ENCODE results near the gene SLC9A9.

The SLC9A9 gene

GRCh38 chr3:143775459-143775858 is 72.8 kb downstream of the SLC9A9 start:
- in situ Hi-C loops (cut with MboI; ENCODE audit: low pct_unique_long_range_greater_than_20kb, low sequenced_read_pairs): no loop called here
- DNase-seq: peak; percentile 37

DNA sequence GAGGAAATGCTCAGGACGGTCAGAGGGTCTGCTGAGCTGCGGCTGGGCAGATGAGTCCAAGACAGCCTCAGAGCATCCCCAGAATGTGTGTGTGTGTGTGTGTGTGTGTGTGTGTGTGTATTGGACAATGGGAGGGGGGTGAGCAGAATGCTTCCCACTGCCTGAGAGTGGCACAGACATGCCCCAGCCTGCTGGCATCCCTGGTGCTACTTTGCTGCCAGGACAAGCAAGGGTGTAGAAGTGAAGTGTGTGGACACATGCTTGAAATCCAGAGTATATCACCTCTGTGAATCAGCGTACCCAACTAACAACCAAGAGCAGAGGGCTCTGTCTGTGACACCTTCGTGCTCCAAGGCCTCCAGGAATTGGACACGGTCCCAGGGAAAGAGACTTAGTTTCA is 76.3 kb downstream of the SLC9A9 start:
- no peak for DNase-seq
- in situ Hi-C loops (cut with MboI; ENCODE audit: low pct_unique_long_range_greater_than_20kb, low sequenced_read_pairs): no loop called here

GRCh38 chr3:143771258-143771657 is 77.0 kb downstream of the SLC9A9 start:
- in situ Hi-C loops (cut with MboI; ENCODE audit: low pct_unique_long_range_greater_than_20kb, low sequenced_read_pairs): no loop called here
- no peak for DNase-seq

DNA sequence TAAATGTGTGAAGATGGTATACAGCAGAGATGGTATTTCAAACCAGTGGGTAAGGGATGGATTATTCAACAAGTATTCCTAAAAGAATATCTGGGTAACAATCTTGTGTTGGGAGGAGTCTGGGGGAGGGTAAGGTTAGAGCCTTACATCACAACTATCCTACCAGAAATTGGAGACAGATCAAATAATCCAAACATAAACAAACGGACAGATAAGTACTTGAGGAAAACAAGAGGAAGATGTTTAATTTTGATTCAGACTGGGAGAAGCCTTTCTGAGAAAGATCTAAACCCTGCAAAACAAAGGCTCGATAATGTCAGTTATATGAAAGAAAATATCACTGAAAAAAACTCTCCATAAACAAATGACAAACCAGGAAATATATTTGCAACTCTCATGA is 77.9 kb downstream of the SLC9A9 start:
- in situ Hi-C loops (cut with MboI; ENCODE audit: low pct_unique_long_range_greater_than_20kb, low sequenced_read_pairs): no loop called here

GRCh38 chr3:143769616-143770015 is 78.7 kb downstream of the SLC9A9 start:
- DNase-seq: no peak
- in situ Hi-C loops (cut with MboI; ENCODE audit: low pct_unique_long_range_greater_than_20kb, low sequenced_read_pairs): no loop called here

More for the DNA sequence above, 77.9 kb downstream of the SLC9A9 start:
- DNase-seq: no peak

GRCh38 chr3:143764840-143765239 is 83.4 kb downstream of the SLC9A9 start:
- DNase-seq: no peak
- in situ Hi-C loops (cut with MboI; ENCODE audit: low pct_unique_long_range_greater_than_20kb, low sequenced_read_pairs): no loop called here

GRCh38 chr3:143763564-143764162 is 84.6 kb downstream of the SLC9A9 start:
- peak; percentile 3 for DNase-seq
- in situ Hi-C loops (cut with MboI; ENCODE audit: low pct_unique_long_range_greater_than_20kb, low sequenced_read_pairs): no loop called here

DNA sequence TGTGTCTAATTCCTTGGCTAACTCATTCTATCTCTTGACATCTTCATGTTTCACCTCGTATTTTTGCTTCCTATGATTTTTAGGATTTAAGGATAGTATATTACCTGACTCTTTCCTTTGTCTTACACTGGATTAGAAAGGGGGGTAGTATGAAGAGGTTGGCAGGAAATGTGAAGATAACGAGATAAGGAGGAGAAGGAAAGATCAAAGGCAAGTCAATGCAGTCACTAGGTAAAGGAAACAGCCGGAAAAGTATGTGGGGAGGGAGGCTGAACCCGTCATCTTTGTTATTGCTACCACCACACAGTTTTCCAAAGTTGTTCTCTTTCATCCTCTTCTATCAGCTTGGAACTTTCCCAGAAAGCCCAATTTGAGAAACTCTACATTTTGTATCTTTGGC is 90.6 kb downstream of the SLC9A9 start:
- in situ Hi-C loops (cut with MboI; ENCODE audit: low pct_unique_long_range_greater_than_20kb, low sequenced_read_pairs): no loop called here
- no peak for DNase-seq

- DNase-seq: no peak
- in situ Hi-C loops (cut with MboI; ENCODE audit: low pct_unique_long_range_greater_than_20kb, low sequenced_read_pairs): no loop called here
Observed at GRCh38 chr3:143755978-143756377, 92.3 kb downstream of the SLC9A9 start.

DNA sequence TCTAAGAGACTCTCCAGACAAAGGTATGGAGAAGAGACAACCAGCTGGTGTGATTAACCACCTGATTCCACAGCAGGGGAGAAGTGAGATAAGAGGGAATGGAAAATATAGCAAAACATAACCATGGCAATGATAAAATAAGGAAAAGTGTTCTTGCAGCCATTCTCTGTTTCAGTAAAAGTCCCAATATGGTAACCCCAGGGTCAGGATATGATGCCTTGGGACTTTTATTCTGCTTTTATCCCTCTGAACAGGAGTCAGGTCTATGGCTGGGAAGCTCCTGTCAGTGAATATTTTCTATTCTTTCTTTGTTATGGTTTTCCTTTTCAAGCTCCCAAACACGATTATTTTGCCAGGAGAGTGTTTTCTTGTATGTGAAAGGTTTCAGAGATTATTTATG is 94.2 kb downstream of the SLC9A9 start:
- DNase-seq: no peak

DNA sequence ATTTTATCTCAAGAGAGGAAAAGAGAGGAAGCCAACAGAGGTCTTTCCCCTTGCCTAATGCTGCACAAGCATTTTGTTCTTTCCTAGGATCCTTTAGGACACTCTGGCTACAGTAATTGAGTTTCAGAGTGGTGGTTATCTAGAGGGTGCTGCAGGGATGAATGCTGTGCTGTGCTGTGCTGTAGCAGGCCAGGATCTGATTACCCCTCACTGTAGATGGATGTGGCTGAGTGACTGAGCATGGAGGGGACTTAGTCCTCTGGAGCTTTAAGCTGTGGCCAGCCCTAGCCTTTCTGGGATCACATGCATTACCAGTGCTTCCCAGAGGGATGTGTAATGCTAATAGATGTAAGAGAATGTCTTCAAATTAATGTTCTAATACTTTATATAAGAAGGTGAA is 94.8 kb downstream of the SLC9A9 start:
- no peak for DNase-seq
- in situ Hi-C loops (cut with MboI; ENCODE audit: low pct_unique_long_range_greater_than_20kb, low sequenced_read_pairs): no loop called here

More for the DNA sequence above, 94.2 kb downstream of the SLC9A9 start:
- in situ Hi-C loops (cut with MboI; ENCODE audit: low pct_unique_long_range_greater_than_20kb, low sequenced_read_pairs): no loop called here

DNA sequence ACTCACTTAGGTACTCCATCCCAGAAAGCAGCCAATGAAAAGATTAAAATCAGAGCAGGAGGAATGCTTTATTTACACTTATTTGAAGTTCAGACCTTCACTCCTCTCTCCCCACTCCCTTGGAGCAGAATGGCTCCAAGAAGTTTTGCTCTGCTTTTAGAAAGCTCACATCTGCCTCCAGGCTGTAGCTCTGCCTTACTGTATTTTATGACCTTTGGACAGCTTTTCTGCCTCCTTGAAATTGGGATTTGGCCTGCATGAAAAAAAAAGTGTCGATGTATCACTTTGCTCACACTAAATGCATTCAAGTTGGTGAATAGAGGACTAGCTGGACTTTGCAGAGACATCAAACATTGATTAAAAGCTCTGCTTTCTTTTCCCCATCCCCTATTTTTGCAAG is 95.3 kb downstream of the SLC9A9 start:
- DNase-seq: no peak
- in situ Hi-C loops (cut with MboI; ENCODE audit: low pct_unique_long_range_greater_than_20kb, low sequenced_read_pairs): no loop called here

DNA sequence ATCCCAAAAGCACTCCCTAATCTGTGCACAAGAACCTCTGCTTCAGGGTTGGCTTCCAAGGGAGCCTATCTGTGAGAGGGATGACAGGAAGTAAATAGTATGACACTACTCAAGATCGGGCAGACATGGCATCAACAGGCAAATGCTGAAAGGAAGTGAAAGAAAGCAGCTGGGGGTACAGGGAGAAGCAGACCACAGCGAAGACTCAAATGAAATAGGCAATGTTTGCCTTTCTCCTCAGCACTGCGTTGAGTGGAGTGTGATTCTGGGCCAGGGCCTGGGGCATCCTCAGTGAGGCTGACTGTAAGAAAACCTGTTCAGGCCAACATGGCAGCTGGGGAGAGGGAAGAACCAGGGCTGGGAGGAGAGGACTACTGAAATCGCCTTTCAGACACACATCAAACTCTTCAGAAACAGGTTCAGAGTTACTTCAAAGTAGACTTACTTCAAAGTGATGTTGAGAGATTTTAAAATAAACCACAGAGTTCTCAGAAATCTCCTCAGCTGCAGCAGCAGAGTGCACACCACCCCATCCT is 96.6 kb downstream of the SLC9A9 start:
- no peak for DNase-seq
- in situ Hi-C loops (cut with MboI; ENCODE audit: low pct_unique_long_range_greater_than_20kb, low sequenced_read_pairs): no loop called here

- DNase-seq: no peak
- in situ Hi-C loops (cut with MboI; ENCODE audit: low pct_unique_long_range_greater_than_20kb, low sequenced_read_pairs): no loop called here
Observed at GRCh38 chr3:143750841-143751240, 97.4 kb downstream of the SLC9A9 start.

- DNase-seq: no peak
- in situ Hi-C loops (cut with MboI; ENCODE audit: low pct_unique_long_range_greater_than_20kb, low sequenced_read_pairs): no loop called here
Observed at GRCh38 chr3:143749926-143750325, 98.3 kb downstream of the SLC9A9 start.

- in situ Hi-C loops (cut with MboI; ENCODE audit: low pct_unique_long_range_greater_than_20kb, low sequenced_read_pairs): no loop called here
- no peak for DNase-seq
Observed at GRCh38 chr3:143737065-143737464, 111.2 kb downstream of the SLC9A9 start.

- no peak for DNase-seq
- in situ Hi-C loops (cut with MboI; ENCODE audit: low pct_unique_long_range_greater_than_20kb, low sequenced_read_pairs): no loop called here
Observed at GRCh38 chr3:143736205-143736997, 111.9 kb downstream of the SLC9A9 start.

DNA sequence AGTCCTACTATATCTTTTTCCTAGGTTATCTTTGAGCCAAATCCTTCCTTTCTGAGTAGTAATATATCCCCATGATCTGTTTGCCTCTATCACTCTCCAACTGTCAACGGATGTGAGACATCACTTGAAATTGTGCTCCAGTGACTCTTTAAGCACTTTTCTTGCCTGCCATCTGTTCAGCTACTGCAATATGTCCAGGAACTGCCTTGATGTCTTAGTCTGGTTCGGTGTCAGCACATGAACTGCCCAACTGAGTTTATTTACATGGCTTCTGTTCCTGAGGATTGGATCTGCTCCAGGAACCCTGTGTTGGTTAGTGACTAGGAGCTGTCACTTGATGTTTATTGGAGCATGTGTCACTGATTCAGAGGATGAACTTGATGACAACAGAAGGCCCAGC is 116.5 kb downstream of the SLC9A9 start:
- no peak for DNase-seq
- in situ Hi-C loops (cut with MboI; ENCODE audit: low pct_unique_long_range_greater_than_20kb, low sequenced_read_pairs): no loop called here

GRCh38 chr3:143731320-143731719 is 116.9 kb downstream of the SLC9A9 start:
- in situ Hi-C loops (cut with MboI; ENCODE audit: low pct_unique_long_range_greater_than_20kb, low sequenced_read_pairs): no loop called here
- no peak for DNase-seq

- in situ Hi-C loops (cut with MboI; ENCODE audit: low pct_unique_long_range_greater_than_20kb, low sequenced_read_pairs): no loop called here
- DNase-seq: no peak
Observed at GRCh38 chr3:143727391-143727790, 120.9 kb downstream of the SLC9A9 start.

- in situ Hi-C loops (cut with MboI; ENCODE audit: low pct_unique_long_range_greater_than_20kb, low sequenced_read_pairs): no loop called here
- no peak for DNase-seq
Observed at GRCh38 chr3:143726727-143727126, 121.5 kb downstream of the SLC9A9 start.
